Spleen (tissue), 7 donors: Measurements from ENCODE around the gene AMOT.

ENCODE experiments used
- CTCF ChIP-seq, 11 experiments: fragments of 200-600 bp in 7 of 11; fragments of 450-650 bp in 4 of 11; sonication (generic) in 4 of 11; IDR thresholded peaks in 8 of 11; conservative IDR thresholded peaks in 3 of 11; 1 replicate in 7 of 11; 2 replicates in 4 of 11; pipeline versions ENCODE4 v1.4.0 to v1.8.0; 2016 to 2021; ENCODE audit warnings: antibody characterized with exemption in 11 of 11, inconsistent platforms in 4 of 11, mild to moderate bottlenecking in 1 of 11
- POLR2A ChIP-seq, 3 donors: fragments of 450-650 bp; IDR thresholded peaks; one replicate each; pipeline ENCODE4 v1.5.1; 2017; ENCODE audit warnings: antibody characterized with exemption in 3 of 3, mild to moderate bottlenecking in 1 of 3
- POLR2AphosphoS5 ChIP-seq, 3 donors: sonication (generic); formaldehyde crosslinking; IDR thresholded peaks; one replicate each; pipeline ENCODE4 v1.5.1; 2017; ENCODE audit warnings: antibody characterized with exemption in 3 of 3
- donor health status: DM: no; HTN: no; CAD: no; lungs with moderate emphysema.
- donor health status: DM: no; HTN: no; CAD: no.
- donor health status: DM: no; HTN: no; CAD: no.

- TF ChIP-seq CTCF (IDR thresholded peaks at IDR 0.05 in 8 of 11, conservative IDR thresholded peaks at IDR 0.05 in 3 of 11) (no peak), POLR2AphosphoS5 (IDR thresholded peaks at IDR 0.05) (no peak), POLR2A (IDR thresholded peaks at IDR 0.05) (no peak)
Observed at GRCh38 chrX:112753116-112753515, 87.5 kb downstream of the AMOT start.
